Measurements from ENCODE around the gene TAF9. TPM values are rescaled to one million over a fixed set of nuclear protein-coding genes. Genes with fewer than 3 reads are reported as not detected.
A peak's percentile ranks its signal among the peaks of the same experiment; 100 is the strongest.

The TAF9 gene
- polyA plus RNA-seq, 1 of the 3 experiments (the other 2 are of a cell fraction): 106 TPM

DNA sequence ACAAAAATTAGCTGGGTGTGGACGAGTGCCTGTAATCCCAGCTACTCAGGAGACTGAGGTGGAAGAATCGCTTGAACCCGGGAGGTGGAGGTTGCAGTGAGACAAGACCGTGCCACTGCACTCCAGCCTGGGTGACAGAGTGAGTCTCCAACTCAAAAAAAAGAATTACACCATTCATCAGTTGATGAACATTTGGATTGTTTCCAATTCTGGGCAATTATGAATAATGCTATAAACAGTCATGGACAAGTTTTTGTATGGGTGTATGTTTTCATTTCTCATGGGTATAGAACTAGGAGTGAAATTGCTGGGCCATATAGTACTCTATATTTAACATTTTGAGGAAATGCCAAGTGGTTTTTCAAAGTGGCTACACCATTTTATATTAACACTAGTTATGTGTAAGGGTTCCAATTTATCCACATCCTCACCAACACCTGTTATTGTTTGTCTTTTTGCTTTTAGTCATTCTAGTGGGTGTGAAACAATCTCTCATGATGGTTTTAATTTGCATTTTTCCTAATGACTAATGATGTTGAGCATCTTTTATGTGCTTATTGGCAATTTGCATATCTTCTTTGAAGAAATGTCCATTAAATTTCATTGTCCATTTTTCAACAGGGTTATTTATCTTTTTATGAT lies 27.7 kb downstream of the TAF9 start:
- CTCF ChIA-PET: interaction anchor here (0.6 kb wide), 1 partner anchor 18 kb away, joined by 3 read pairs; no protein-coding TSS in a partner anchor
- no peaks in the 10 kb centered on the region for H3K27me3 ChIP-seq (ENCODE audit: insufficient read depth)
- H3K27ac ChIP-seq (ENCODE audit: low read depth in 2 of 2, low read length in 1 of 2): no peak overlapping the region
- TF ChIP-seq YY1 (IDR thresholded peaks at IDR 0.05; ENCODE audit: low read depth) (no peak), TAF1 (IDR thresholded peaks at IDR 0.05; ENCODE audit: borderline replicate concordance, low read depth, low read length) (no peak), GATA2 (CRISPR knock-in tag; IDR thresholded peaks at IDR 0.05) (no peak), EP300 (IDR thresholded peaks at IDR 0.05; ENCODE audit: borderline replicate concordance in 1 of 2, low read depth in 1 of 2, low read length in 1 of 2) (no peak), SIN3A (IDR thresholded peaks at IDR 0.05; ENCODE audit: borderline replicate concordance, low read depth, low read length) (no peak), MXI1 (IDR thresholded peaks at IDR 0.05; ENCODE audit: low read depth, low read length) (no peak), POLR2AphosphoS5 (IDR thresholded peaks at IDR 0.05; ENCODE audit: low read depth, low read length) (no peak), RCOR1 (IDR thresholded peaks at IDR 0.05; ENCODE audit: low read length) (no peak)
- TF ChIP-seq, protein P1, sequence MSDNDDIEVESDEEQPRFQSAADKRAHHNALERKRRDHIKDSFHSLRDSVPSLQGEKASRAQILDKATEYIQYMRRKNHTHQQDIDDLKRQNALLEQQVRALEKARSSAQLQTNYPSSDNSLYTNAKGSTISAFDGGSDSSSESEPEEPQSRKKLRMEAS (IDR thresholded peaks at IDR 0.05; ENCODE audit: low read depth): no peak
- TF ChIP-seq, protein P2, sequence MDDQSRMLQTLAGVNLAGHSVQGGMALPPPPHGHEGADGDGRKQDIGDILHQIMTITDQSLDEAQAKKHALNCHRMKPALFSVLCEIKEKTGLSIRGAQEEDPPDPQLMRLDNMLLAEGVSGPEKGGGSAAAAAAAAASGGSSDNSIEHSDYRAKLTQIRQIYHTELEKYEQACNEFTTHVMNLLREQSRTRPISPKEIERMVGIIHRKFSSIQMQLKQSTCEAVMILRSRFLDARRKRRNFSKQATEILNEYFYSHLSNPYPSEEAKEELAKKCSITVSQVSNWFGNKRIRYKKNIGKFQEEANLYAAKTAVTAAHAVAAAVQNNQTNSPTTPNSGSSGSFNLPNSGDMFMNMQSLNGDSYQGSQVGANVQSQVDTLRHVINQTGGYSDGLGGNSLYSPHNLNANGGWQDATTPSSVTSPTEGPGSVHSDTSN (IDR thresholded peaks at IDR 0.05): no peak
- POLR2A ChIA-PET: no interaction called here
- no peaks in the 10 kb centered on the region for H3K9me3 ChIP-seq
- H3K36me3 ChIP-seq (replicated peaks in 1 of 2; ENCODE audit: control insufficient read depth in 1 of 2, insufficient read depth in 2 of 2, low read length in 1 of 2): no peaks in the 10 kb centered on the region
- H4K20me1 ChIP-seq (ENCODE audit: insufficient read depth): no peaks in the 10 kb centered on the region
- H2AFZ ChIP-seq (ENCODE audit: low read depth): no peak overlapping the region
- no peak for DNase-seq
- no peak overlapping the region for H3K9ac ChIP-seq
- no peak overlapping the region for H3K4me3 ChIP-seq (ENCODE audit: low read depth in 2 of 2, low read length in 1 of 2)
- no peaks in the 10 kb centered on the region for H3K9me2 ChIP-seq
- H3K4me1 ChIP-seq (ENCODE audit: control insufficient read depth in 1 of 2, insufficient read depth in 2 of 2, low read depth in 1 of 2, low read length in 1 of 2): no peaks in the 10 kb centered on the region
- no peaks in the 10 kb centered on the region for H3F3A ChIP-seq (replicated peaks; ENCODE audit: insufficient read depth)
- 89% methylated on average over 4 of the region's 4 CpGs for WGBS (ENCODE audit: low lambda C conversion rate)
- H3K4me2 ChIP-seq: no peak overlapping the region
- H3K79me2 ChIP-seq (ENCODE audit: insufficient read depth): no peaks in the 10 kb centered on the region

DNA sequence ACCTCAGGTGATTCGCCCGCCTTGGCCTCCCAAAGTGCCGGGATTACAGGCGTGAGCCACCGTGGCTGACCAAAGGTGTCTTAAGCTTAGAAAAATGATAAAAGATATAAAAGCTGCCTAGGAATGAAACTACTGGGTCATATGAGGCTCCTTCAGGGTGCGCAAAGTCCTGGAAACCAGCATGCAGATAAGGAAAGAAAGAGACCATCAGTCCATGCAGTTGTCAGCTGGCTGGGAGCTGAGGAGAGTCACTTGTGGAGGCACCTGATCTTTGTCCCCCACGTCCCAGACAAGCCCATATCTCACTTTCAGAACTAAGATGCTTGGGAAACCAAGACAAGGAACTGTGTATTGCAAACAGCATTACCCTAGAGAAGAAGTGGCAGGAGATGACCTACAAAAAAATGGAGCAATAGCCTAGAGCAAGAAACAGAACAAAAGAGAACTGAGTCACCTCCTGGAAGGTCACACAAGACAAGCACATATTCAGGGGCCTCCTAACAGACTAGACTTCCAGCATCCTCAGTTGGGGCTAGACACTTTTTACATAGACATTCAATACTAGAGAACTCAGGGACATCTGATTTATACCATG lies 33.9 kb downstream of the TAF9 start:
- no peak for DNase-seq
- TF ChIP-seq, protein P3, sequence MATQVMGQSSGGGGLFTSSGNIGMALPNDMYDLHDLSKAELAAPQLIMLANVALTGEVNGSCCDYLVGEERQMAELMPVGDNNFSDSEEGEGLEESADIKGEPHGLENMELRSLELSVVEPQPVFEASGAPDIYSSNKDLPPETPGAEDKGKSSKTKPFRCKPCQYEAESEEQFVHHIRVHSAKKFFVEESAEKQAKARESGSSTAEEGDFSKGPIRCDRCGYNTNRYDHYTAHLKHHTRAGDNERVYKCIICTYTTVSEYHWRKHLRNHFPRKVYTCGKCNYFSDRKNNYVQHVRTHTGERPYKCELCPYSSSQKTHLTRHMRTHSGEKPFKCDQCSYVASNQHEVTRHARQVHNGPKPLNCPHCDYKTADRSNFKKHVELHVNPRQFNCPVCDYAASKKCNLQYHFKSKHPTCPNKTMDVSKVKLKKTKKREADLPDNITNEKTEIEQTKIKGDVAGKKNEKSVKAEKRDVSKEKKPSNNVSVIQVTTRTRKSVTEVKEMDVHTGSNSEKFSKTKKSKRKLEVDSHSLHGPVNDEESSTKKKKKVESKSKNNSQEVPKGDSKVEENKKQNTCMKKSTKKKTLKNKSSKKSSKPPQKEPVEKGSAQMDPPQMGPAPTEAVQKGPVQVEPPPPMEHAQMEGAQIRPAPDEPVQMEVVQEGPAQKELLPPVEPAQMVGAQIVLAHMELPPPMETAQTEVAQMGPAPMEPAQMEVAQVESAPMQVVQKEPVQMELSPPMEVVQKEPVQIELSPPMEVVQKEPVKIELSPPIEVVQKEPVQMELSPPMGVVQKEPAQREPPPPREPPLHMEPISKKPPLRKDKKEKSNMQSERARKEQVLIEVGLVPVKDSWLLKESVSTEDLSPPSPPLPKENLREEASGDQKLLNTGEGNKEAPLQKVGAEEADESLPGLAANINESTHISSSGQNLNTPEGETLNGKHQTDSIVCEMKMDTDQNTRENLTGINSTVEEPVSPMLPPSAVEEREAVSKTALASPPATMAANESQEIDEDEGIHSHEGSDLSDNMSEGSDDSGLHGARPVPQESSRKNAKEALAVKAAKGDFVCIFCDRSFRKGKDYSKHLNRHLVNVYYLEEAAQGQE (IDR thresholded peaks at IDR 0.05; ENCODE audit: low read depth, low read length): no peak
- TF ChIP-seq, protein P4, sequence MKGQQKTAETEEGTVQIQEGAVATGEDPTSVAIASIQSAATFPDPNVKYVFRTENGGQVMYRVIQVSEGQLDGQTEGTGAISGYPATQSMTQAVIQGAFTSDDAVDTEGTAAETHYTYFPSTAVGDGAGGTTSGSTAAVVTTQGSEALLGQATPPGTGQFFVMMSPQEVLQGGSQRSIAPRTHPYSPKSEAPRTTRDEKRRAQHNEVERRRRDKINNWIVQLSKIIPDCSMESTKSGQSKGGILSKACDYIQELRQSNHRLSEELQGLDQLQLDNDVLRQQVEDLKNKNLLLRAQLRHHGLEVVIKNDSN (IDR thresholded peaks at IDR 0.05; ENCODE audit: borderline replicate concordance, low read depth): no peak
- TF ChIP-seq YY1 (IDR thresholded peaks at IDR 0.05; ENCODE audit: low read depth) (no peak), FOSL2 (IDR thresholded peaks at IDR 0.05; ENCODE audit: borderline replicate concordance, low read depth) (no peak), SMC3 (IDR thresholded peaks at IDR 0.05; ENCODE audit: low read depth, low read length) (no peak), NFIC (IDR thresholded peaks at IDR 0.05; ENCODE audit: borderline replicate concordance) (no peak), POLR2AphosphoS5 (IDR thresholded peaks at IDR 0.05; ENCODE audit: low read depth, low read length) (no peak), ELF1 (IDR thresholded peaks at IDR 0.05) (no peak), SIN3A (IDR thresholded peaks at IDR 0.05; ENCODE audit: borderline replicate concordance, low read depth, low read length) (no peak), TCF12 (IDR thresholded peaks at IDR 0.05) (no peak), EZH2phosphoT487 (IDR thresholded peaks at IDR 0.05; ENCODE audit: borderline replicate concordance, low read depth) (no peak), CTCF (IDR thresholded peaks at IDR 0.05) (no peak)

More for the DNA sequence above, 33.9 kb downstream of the TAF9 start:
- no peaks in the 10 kb centered on the region for H3K9me2 ChIP-seq
- no peaks in the 10 kb centered on the region for H4K20me1 ChIP-seq (ENCODE audit: insufficient read depth)
- peaks cover 6% of the 10 kb centered on the region for H3F3A ChIP-seq (replicated peaks; ENCODE audit: insufficient read depth)
- no peak overlapping the region for H3K27ac ChIP-seq (ENCODE audit: low read depth in 2 of 2, low read length in 1 of 2)
- no peak overlapping the region for H3K9ac ChIP-seq
- H3K4me1 ChIP-seq (ENCODE audit: control insufficient read depth in 1 of 2, insufficient read depth in 2 of 2, low read depth in 1 of 2, low read length in 1 of 2): peaks cover 0 to 4% of the 10 kb centered on the region in 2 experiments; a peak in 1 of 4 replicates
- WGBS (ENCODE audit: low lambda C conversion rate): 95% methylated on average over 7 of the region's 7 CpGs
- no peaks in the 10 kb centered on the region for H3K36me3 ChIP-seq (replicated peaks in 1 of 2; ENCODE audit: control insufficient read depth in 1 of 2, insufficient read depth in 2 of 2, low read length in 1 of 2)
- ChIA-PET CTCF (interaction anchor here (0.6 to 3.0 kb wide), 22 partner anchors 10 to 802 kb away, joined by 3 to 22 read pairs (median 4); partner anchors contain the start of gene SLC30A5), POLR2A (interaction anchor here (1.4 kb wide), 1 partner anchor 145 kb away, joined by 3 read pairs; no protein-coding TSS in a partner anchor)
- H2AFZ ChIP-seq (ENCODE audit: low read depth): peak overlapping the region; percentile 54; the same call in 1 of the 2 replicates
- no peak overlapping the region for H3K4me3 ChIP-seq (ENCODE audit: low read depth in 2 of 2, low read length in 1 of 2)
- no peaks in the 10 kb centered on the region for H3K27me3 ChIP-seq (ENCODE audit: insufficient read depth)
- H3K4me2 ChIP-seq: no peak overlapping the region
- no peaks in the 10 kb centered on the region for H3K9me3 ChIP-seq
- H3K79me2 ChIP-seq (ENCODE audit: insufficient read depth): no peaks in the 10 kb centered on the region; the same call in 1 of the 2 replicates
